ENCODE results near the gene TREML2. TPM values are rescaled to one million over a fixed set of nuclear protein-coding genes. Genes with fewer than 3 reads are reported as not detected.

Gene TREML2
- polyA plus RNA-seq, 1 donor from 2014 or later = not detected

GRCh38 chr6:41186031-41186562 lies 14.9 kb downstream of the TREML2 start:
- no peaks in the 10 kb centered on the region for H3F3A ChIP-seq (ENCODE audit: insufficient read depth, low read length, poor library complexity, severe bottlenecking)
- no peak for TF ChIP-seq TAF1 (IDR thresholded peaks at IDR 0.05; ENCODE audit: low read depth)
- TF ChIP-seq REST (IDR thresholded peaks at IDR 0.05; ENCODE audit: borderline replicate concordance) = no peak
- TF ChIP-seq SMC3 (conservative IDR thresholded peaks at IDR 0.05; ENCODE audit: poor library complexity) = no peak
- no peak for TF ChIP-seq EZH2 (IDR thresholded peaks at IDR 0.05; ENCODE audit: borderline replicate concordance, insufficient read depth, low read length, poor library complexity, severe bottlenecking)
- TF ChIP-seq MXI1 (conservative IDR thresholded peaks at IDR 0.05; ENCODE audit: poor library complexity, severe bottlenecking) = no peak
- TF ChIP-seq POLR2AphosphoS5 (IDR thresholded peaks at IDR 0.05) = no peak
- TF ChIP-seq CTCF (IDR thresholded peaks at IDR 0.05; ENCODE audit: poor library complexity, severe bottlenecking) = no peak
- H3K4me2 ChIP-seq (ENCODE audit: low read length) = no peak overlapping the region
- H3K27ac ChIP-seq (ENCODE audit: low read length) = no peak overlapping the region
- H3K4me3 ChIP-seq (ENCODE audit: low read length) = no peak overlapping the region
- H2AFZ ChIP-seq (ENCODE audit: low read depth, low read length) = no peak overlapping the region
- no peaks in the 10 kb centered on the region for H4K20me1 ChIP-seq (ENCODE audit: insufficient read depth)
- H3K36me3 ChIP-seq (ENCODE audit: insufficient read depth, low read length) = no peaks in the 10 kb centered on the region
- H3K79me2 ChIP-seq (replicated peaks; ENCODE audit: insufficient read depth, low read length) = no peaks in the 10 kb centered on the region
- H3K27me3 ChIP-seq (ENCODE audit: insufficient read depth, low read depth, low read length) = no peaks in the 10 kb centered on the region
- no peaks in the 10 kb centered on the region for H3K9me2 ChIP-seq (ENCODE audit: insufficient read depth, low read length)
- no peak overlapping the region for H3K9ac ChIP-seq (ENCODE audit: low read length)
- peaks cover 2% of the 10 kb centered on the region for H3K9me3 ChIP-seq (ENCODE audit: low read length)

DNA sequence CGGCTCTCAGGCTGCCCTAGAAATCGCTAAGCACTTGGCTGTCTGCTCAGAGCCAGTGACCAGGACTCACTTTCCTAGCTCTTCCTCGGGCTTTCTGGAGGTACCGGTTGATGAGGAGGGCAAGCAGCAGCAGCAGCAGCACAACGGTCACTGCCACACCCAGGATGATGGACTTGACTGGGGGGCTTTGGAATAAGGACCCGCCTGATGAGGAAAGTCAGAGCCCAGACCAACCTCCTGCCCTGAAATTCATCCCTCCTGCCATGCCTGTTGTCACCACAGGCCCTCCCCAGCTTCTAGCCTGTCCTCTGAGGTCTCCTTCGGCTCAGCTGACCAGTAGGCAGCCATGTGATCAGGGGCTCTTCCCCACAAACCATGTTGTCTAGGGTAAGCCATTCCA lies 16.2 kb downstream of the TREML2 start:
- Histone ChIP-seq H3K4me2 (ENCODE audit: low read length) (no peak overlapping the region), H3K9me2 (ENCODE audit: insufficient read depth, low read length) (no peaks in the 10 kb centered on the region), H3K4me3 (ENCODE audit: low read length) (no peak overlapping the region), H3K27me3 (ENCODE audit: insufficient read depth, low read depth, low read length) (no peaks in the 10 kb centered on the region), H3K9me3 (ENCODE audit: low read length) (peaks cover 1% of the 10 kb centered on the region), H3K9ac (ENCODE audit: low read length) (no peak overlapping the region), H3K79me2 (replicated peaks; ENCODE audit: insufficient read depth, low read length) (no peaks in the 10 kb centered on the region), H3F3A (ENCODE audit: insufficient read depth, low read length, poor library complexity, severe bottlenecking) (no peaks in the 10 kb centered on the region), H4K20me1 (ENCODE audit: insufficient read depth) (no peaks in the 10 kb centered on the region), H3K27ac (ENCODE audit: low read length) (no peak overlapping the region), H2AFZ (ENCODE audit: low read depth, low read length) (no peak overlapping the region), H3K36me3 (ENCODE audit: insufficient read depth, low read length) (no peaks in the 10 kb centered on the region)
- TF ChIP-seq EZH2 (IDR thresholded peaks at IDR 0.05; ENCODE audit: borderline replicate concordance, insufficient read depth, low read length, poor library complexity, severe bottlenecking) = no peak
- no peak for TF ChIP-seq POLR2AphosphoS5 (IDR thresholded peaks at IDR 0.05)
- no peak for TF ChIP-seq EP300 (conservative IDR thresholded peaks at IDR 0.05; ENCODE audit: poor library complexity, severe bottlenecking)
- TF ChIP-seq CTCF (IDR thresholded peaks at IDR 0.05; ENCODE audit: poor library complexity, severe bottlenecking) = no peak
- TF ChIP-seq SMC3 (conservative IDR thresholded peaks at IDR 0.05; ENCODE audit: poor library complexity) = no peak
- no peak for TF ChIP-seq REST (IDR thresholded peaks at IDR 0.05; ENCODE audit: borderline replicate concordance)
- no peak for TF ChIP-seq TAF1 (IDR thresholded peaks at IDR 0.05; ENCODE audit: low read depth)
- no peak for TF ChIP-seq RAD21 (conservative IDR thresholded peaks at IDR 0.05)
- TF ChIP-seq MXI1 (conservative IDR thresholded peaks at IDR 0.05; ENCODE audit: poor library complexity, severe bottlenecking) = no peak
